A549 (cell line): ENCODE measurements around the gene ADK. TPM values are rescaled to one million over a fixed set of nuclear protein-coding genes. Genes with fewer than 3 reads are reported as not detected.
A peak's percentile ranks its signal among the peaks of the same experiment; 100 is the strongest.

Source experiments
- ATAC-seq, 2 experiments: fragments of 200-7000 bp in 1 of 2; fragments of >200 bp in 1 of 2; cut with Nextera tagmentation in 1 of 2; cut with Tn5 transposase in 1 of 2; 3 replicates each; pipeline versions ENCODE4 v1.8.0 to v1.9.1; 2018 to 2020; ENCODE audit warnings: mild to moderate bottlenecking in 1 of 2, moderate library complexity in 1 of 2
- CTCF ChIA-PET: fragments of 300-600 bp; sonication (Branson Sonifier 250); formaldehyde crosslinking; extraction: SDS; loops from one replicate; lab custom pipeline; 2021; ENCODE audit warnings: antibody characterized with exemption, inconsistent platforms; lab: Yijun Ruan, JAX
- POLR2A ChIA-PET: fragments of 350-600 bp; formaldehyde crosslinking; extraction: SDS; loops from one replicate; lab custom pipeline; 2021; ENCODE audit warnings: antibody characterized with exemption, inconsistent platforms; lab: Yijun Ruan, JAX
- DNase-seq, 2 experiments: peaks; one replicate each; pipeline versions ENCODE4 v3.0.0 to v3.0.0-alpha.2; 2011 to 2016; ENCODE audit warnings: low read depth in 1 of 2, low spot score in 1 of 2
- FAIRE-seq: peaks from 2 replicates; lab custom pipeline; 2011; peaks lifted over from hg19 to GRCh38; lab: Jason Lieb, UNC
- H3K27ac ChIP-seq, 2 experiments: fragments of >200 bp; sonication (Bioruptor Twin); formaldehyde crosslinking; 3 replicates each; pipeline ENCODE4 v1.5.1; 2016 to 2017
- H3K4me1 ChIP-seq: fragments of >200 bp; sonication (Bioruptor Twin); formaldehyde crosslinking; 3 replicates; pipeline ENCODE4 v1.6.1; 2016
- H3K4me2 ChIP-seq: fragments of >200 bp; sonication (Bioruptor Twin); formaldehyde crosslinking; 3 replicates; pipeline ENCODE4 v1.6.1; 2016
- H3K4me3 ChIP-seq: fragments of >200 bp; sonication (Bioruptor Twin); formaldehyde crosslinking; 3 replicates; pipeline ENCODE4 v1.5.1; 2016
- H3K9me3 ChIP-seq: fragments of >200 bp; sonication (Bioruptor Twin); formaldehyde crosslinking; 3 replicates; pipeline ENCODE4 v1.6.1; 2016
- CBX2 ChIP-seq: fragments of 200-600 bp; sonication (generic); IDR thresholded peaks from 2 replicates; pipeline ENCODE4 v1.6.1; 2016; ENCODE audit warnings: low read depth, mild to moderate bottlenecking, borderline replicate concordance
- CBX8 ChIP-seq: fragments of 200-600 bp; sonication (generic); IDR thresholded peaks from 2 replicates; pipeline ENCODE4 v1.6.1; 2016
- CEBPB ChIP-seq, 2 experiments: fragments of >200 bp in 1 of 2; sonication (Bioruptor Twin) in 1 of 2; formaldehyde crosslinking in 1 of 2; IDR thresholded peaks; 2 replicates each; pipeline ENCODE4 v1.6.1; 2012 to 2016
- CHD2 ChIP-seq: fragments of 150-350 bp; IDR thresholded peaks from 2 replicates; pipeline ENCODE4 v1.6.1; 2014; ENCODE audit warnings: low read length; ENCODE audit not compliant: partially characterized antibody
- EHMT2 ChIP-seq: fragments of 200-600 bp; sonication (generic); IDR thresholded peaks from 2 replicates; pipeline ENCODE4 v1.6.1; 2016; ENCODE audit warnings: antibody characterized with exemption, low read depth, mild to moderate bottlenecking, moderate library complexity
- HEYL ChIP-seq: fragments of 250-450 bp; sonication (Bioruptor Pico); IDR thresholded peaks from 2 replicates; pipeline ENCODE4 v1.8.0; 2021; ENCODE audit warnings: mild to moderate bottlenecking, moderate library complexity
- HOXB13 ChIP-seq: fragments of 250-450 bp; sonication (Bioruptor Pico); IDR thresholded peaks from 2 replicates; pipeline ENCODE4 v1.5.0; 2020; ENCODE audit warnings: low read depth, mild to moderate bottlenecking, moderate library complexity
- HOXB5 ChIP-seq: fragments of 250-450 bp; sonication (Bioruptor Pico); IDR thresholded peaks from 2 replicates; pipeline ENCODE4 v1.5.0; 2020; ENCODE audit warnings: mild to moderate bottlenecking, moderate library complexity
- JUN ChIP-seq, 2 experiments: fragments of >200 bp; sonication (Bioruptor Twin); formaldehyde crosslinking; IDR thresholded peaks; 2 replicates in 1 of 2; 3 replicates in 1 of 2; pipeline ENCODE4 v1.6.1; 2016 to 2017
- KDM1A ChIP-seq: fragments of 200-600 bp; sonication (generic); IDR thresholded peaks from 2 replicates; pipeline ENCODE4 v1.6.1; 2016; ENCODE audit warnings: low read depth, mild to moderate bottlenecking
- KDM5A ChIP-seq: fragments of 200-600 bp; sonication (generic); IDR thresholded peaks from 2 replicates; pipeline ENCODE4 v1.6.1; 2016; ENCODE audit warnings: antibody characterized with exemption, mild to moderate bottlenecking
- MAFK ChIP-seq: fragments of 450-650 bp; IDR thresholded peaks from 2 replicates; pipeline ENCODE4 v1.6.1; 2014; ENCODE audit not compliant: partially characterized antibody
- NR3C1 ChIP-seq: fragments of >200 bp; sonication (Bioruptor Twin); formaldehyde crosslinking; IDR thresholded peaks from 3 replicates; pipeline ENCODE4 v1.6.1; 2017
- PHF8 ChIP-seq: fragments of 200-600 bp; sonication (generic); IDR thresholded peaks from 2 replicates; pipeline ENCODE4 v1.6.1; 2016; ENCODE audit warnings: low read depth, mild to moderate bottlenecking, antibody characterized with exemption, moderate library complexity, borderline replicate concordance
- RARB ChIP-seq: fragments of 250-450 bp; sonication (Bioruptor Pico); IDR thresholded peaks from 2 replicates; pipeline ENCODE4 v1.8.0; 2021; ENCODE audit warnings: mild to moderate bottlenecking, moderate library complexity
- RFX5 ChIP-seq: fragments of 450-650 bp; IDR thresholded peaks from 2 replicates; pipeline ENCODE4 v1.7.1; 2014; ENCODE audit warnings: antibody characterized with exemption, mild to moderate bottlenecking, moderate library complexity
- RNF2 ChIP-seq: fragments of 200-600 bp; sonication (generic); IDR thresholded peaks from 2 replicates; pipeline ENCODE4 v1.6.1; 2016; ENCODE audit warnings: low read depth, mild to moderate bottlenecking, antibody characterized with exemption, moderate library complexity, borderline replicate concordance
- SMC3 ChIP-seq: fragments of >200 bp; sonication (Bioruptor Twin); formaldehyde crosslinking; IDR thresholded peaks from 3 replicates; pipeline ENCODE4 v1.6.1; 2018; ENCODE audit warnings: inconsistent platforms
- TFCP2L1 ChIP-seq: fragments of 250-450 bp; sonication (Bioruptor Pico); IDR thresholded peaks from 2 replicates; pipeline ENCODE4 v1.5.0; 2021; ENCODE audit warnings: mild to moderate bottlenecking
- TP53 ChIP-seq: fragments of 250-450 bp; sonication (Bioruptor Pico); IDR thresholded peaks from 2 replicates; pipeline ENCODE4 v1.5.0; 2021; ENCODE audit warnings: mild to moderate bottlenecking, moderate library complexity
- ZC3H11A ChIP-seq: fragments of 450-650 bp; IDR thresholded peaks from 2 replicates; pipeline ENCODE4 v1.6.1; 2014; ENCODE audit warnings: antibody characterized with exemption, mild to moderate bottlenecking
- ZNF302 ChIP-seq: fragments of 250-450 bp; sonication (Bioruptor Pico); IDR thresholded peaks from 2 replicates; pipeline ENCODE4 v1.9.0; 2021; ENCODE audit warnings: inconsistent platforms, mild to moderate bottlenecking, moderate library complexity
- WGBS: methylation state at CpG from one replicate; pipeline ENCODE4 v1.1.6; 2017; ENCODE audit errors: missing lambda C conversion rate; 5-methylcytosine and 5-hydroxymethylcytosine counted together
- polyA plus RNA-seq, 4 experiments: library from polyadenylated mRNA; depleted of rRNA in 3 of 4; stranded (reverse); fragments of >200 nt; fragmentation: RNase III in 1 of 4; extraction: RNeasy Plus Mini Kit Qiagen cat#74134 plus additional on column Dnase treatment in 1 of 4; gene quantifications; 2 replicates in 3 of 4; 3 replicates in 1 of 4; pipeline ENCODE4 v1.2.3, GENCODE V29; 2011 to 2017
- TF ChIP-seq, protein P1 (sequence below): fragments of 200-600 bp; sonication (generic); IDR thresholded peaks from 2 replicates; pipeline ENCODE4 v1.6.1; 2016; ENCODE audit warnings: antibody characterized with exemption, mild to moderate bottlenecking, moderate library complexity
- TF ChIP-seq, protein P2 (sequence below): fragments of >200 bp; sonication (Bioruptor Twin); formaldehyde crosslinking; IDR thresholded peaks from 3 replicates; pipeline ENCODE4 v1.6.1; 2016
- TF ChIP-seq, protein P3 (sequence below): fragments of 250-450 bp; sonication (Bioruptor Pico); IDR thresholded peaks from 2 replicates; pipeline ENCODE4 v1.5.0; 2021; ENCODE audit warnings: mild to moderate bottlenecking, moderate library complexity, borderline replicate concordance
- TF ChIP-seq, protein P4 (sequence below): fragments of 250-450 bp; sonication (Bioruptor Pico); IDR thresholded peaks from 2 replicates; pipeline ENCODE4 v1.5.0; 2020; ENCODE audit warnings: low read depth, mild to moderate bottlenecking, moderate library complexity
- TF ChIP-seq, protein P5 (sequence below): fragments of >200 bp; sonication (Bioruptor Twin); formaldehyde crosslinking; IDR thresholded peaks from 2 replicates; pipeline ENCODE4 v1.6.1; 2016

Gene ADK
- polyA plus RNA-seq, 2 of the 4 experiments (the other 2 are of a cell fraction), result 35.8 to 40.7 TPM

DNA sequence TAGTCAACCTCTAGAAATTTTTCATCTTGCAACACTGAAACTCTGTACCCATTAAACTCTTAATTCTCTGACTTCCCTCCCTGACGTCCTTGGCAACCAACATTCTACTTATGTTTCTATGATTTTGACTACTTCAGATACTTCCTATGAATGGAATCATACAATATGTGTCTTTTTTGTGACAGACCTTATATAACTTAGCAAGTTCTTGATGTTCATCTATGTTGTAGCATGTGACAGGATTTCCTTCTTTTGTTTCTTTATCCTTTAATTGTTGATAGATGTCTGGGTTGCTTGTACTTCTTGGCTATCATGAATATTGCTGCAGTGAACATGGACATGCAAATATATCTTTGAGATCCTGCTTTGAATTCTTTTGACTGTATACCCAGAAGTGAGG lies 240.8 kb downstream of the ADK start:
- no peak for FAIRE-seq
- WGBS, result 70% methylated on average over 1 of the region's 1 CpG
- no peak overlapping the region for H3K4me2 ChIP-seq

DNA sequence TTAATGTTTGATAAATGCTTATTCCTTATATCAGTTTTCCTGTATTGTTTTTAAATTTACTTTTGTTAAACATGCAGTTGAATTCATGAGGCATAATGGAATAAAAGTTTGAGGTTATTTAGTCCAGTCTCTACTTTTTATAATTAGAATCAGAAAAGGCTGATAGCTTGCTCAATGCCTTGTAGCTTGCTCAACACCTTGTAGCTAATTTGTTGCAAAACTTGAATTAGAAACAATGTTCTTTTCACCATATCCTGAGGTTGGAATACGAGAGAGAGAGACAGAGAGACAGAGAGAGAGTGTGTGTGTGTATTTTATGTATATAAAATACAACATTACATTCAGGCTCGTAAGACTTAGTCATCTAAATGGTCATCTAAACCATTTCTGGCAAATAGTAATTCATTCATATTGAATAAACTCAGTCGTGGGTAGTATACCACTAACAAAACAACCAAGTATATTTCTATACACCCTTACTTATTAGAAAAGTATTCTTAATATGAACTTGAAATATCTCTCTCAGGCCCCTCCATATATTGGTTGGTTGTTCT lies 243.5 kb downstream of the ADK start:
- WGBS, result 87% methylated on average over 3 of the region's 3 CpGs
- POLR2A ChIA-PET, result no interaction called here

More for the DNA sequence above, 240.8 kb downstream of the ADK start:
- ATAC-seq (no peak), DNase-seq (no peak)
- CTCF ChIA-PET, result no interaction called here
- POLR2A ChIA-PET, result no interaction called here
- Histone ChIP-seq H3K4me3 (no peak overlapping the region), H3K9me3 (no peaks in the 10 kb centered on the region), H3K27ac (no peak overlapping the region), H3K4me1 (no peaks in the 10 kb centered on the region)
- TF ChIP-seq NR3C1, result no peak
- no peak for TF ChIP-seq CBX8
- no peak for TF ChIP-seq ZNF302 (CRISPR knock-in tag)
- TF ChIP-seq, protein P1, sequence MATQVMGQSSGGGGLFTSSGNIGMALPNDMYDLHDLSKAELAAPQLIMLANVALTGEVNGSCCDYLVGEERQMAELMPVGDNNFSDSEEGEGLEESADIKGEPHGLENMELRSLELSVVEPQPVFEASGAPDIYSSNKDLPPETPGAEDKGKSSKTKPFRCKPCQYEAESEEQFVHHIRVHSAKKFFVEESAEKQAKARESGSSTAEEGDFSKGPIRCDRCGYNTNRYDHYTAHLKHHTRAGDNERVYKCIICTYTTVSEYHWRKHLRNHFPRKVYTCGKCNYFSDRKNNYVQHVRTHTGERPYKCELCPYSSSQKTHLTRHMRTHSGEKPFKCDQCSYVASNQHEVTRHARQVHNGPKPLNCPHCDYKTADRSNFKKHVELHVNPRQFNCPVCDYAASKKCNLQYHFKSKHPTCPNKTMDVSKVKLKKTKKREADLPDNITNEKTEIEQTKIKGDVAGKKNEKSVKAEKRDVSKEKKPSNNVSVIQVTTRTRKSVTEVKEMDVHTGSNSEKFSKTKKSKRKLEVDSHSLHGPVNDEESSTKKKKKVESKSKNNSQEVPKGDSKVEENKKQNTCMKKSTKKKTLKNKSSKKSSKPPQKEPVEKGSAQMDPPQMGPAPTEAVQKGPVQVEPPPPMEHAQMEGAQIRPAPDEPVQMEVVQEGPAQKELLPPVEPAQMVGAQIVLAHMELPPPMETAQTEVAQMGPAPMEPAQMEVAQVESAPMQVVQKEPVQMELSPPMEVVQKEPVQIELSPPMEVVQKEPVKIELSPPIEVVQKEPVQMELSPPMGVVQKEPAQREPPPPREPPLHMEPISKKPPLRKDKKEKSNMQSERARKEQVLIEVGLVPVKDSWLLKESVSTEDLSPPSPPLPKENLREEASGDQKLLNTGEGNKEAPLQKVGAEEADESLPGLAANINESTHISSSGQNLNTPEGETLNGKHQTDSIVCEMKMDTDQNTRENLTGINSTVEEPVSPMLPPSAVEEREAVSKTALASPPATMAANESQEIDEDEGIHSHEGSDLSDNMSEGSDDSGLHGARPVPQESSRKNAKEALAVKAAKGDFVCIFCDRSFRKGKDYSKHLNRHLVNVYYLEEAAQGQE, result no peak
- TF ChIP-seq KDM5A, result no peak
- TF ChIP-seq PHF8, result no peak
- TF ChIP-seq, protein P2, sequence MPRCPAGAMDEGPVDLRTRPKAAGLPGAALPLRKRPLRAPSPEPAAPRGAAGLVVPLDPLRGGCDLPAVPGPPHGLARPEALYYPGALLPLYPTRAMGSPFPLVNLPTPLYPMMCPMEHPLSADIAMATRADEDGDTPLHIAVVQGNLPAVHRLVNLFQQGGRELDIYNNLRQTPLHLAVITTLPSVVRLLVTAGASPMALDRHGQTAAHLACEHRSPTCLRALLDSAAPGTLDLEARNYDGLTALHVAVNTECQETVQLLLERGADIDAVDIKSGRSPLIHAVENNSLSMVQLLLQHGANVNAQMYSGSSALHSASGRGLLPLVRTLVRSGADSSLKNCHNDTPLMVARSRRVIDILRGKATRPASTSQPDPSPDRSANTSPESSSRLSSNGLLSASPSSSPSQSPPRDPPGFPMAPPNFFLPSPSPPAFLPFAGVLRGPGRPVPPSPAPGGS, result no peak
- TF ChIP-seq ZC3H11A, result no peak
- TF ChIP-seq TFCP2L1 (CRISPR knock-in tag), result no peak

DNA sequence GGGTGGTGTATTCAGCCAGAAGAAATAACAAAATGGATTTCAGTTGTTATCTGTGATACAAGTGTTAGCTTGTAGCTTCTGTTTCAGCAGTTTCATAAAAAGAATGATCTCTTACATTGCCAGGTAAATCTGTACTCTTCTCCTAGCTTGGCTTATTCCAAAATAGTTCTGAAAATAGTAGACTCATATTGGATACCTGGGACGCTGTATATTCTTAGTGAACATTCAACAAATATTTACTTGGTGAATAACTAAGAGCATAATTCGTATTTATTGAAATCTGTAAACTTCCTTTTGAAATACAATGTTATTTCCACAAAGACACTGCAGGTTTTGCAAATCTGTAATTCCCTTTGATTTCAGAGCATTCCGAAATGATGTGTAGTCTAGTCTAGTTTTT lies 249.2 kb downstream of the ADK start:
- no peak for FAIRE-seq
- Histone ChIP-seq H3K27ac (no peak overlapping the region), H3K4me2 (no peak overlapping the region), H3K9me3 (no peaks in the 10 kb centered on the region), H3K4me1 (no peaks in the 10 kb centered on the region), H3K4me3 (no peak overlapping the region)
- DNase-seq, result no peak
- WGBS, result 66% methylated on average over 3 of the region's 3 CpGs
- ATAC-seq, result no peak
- CTCF ChIA-PET, result no interaction called here
- POLR2A ChIA-PET, result no interaction called here
- TF ChIP-seq, protein P2, result no peak
- TF ChIP-seq TP53 (CRISPR knock-in tag), result no peak
- no peak for TF ChIP-seq KDM5A
- no peak for TF ChIP-seq MAFK
- TF ChIP-seq, protein P3, sequence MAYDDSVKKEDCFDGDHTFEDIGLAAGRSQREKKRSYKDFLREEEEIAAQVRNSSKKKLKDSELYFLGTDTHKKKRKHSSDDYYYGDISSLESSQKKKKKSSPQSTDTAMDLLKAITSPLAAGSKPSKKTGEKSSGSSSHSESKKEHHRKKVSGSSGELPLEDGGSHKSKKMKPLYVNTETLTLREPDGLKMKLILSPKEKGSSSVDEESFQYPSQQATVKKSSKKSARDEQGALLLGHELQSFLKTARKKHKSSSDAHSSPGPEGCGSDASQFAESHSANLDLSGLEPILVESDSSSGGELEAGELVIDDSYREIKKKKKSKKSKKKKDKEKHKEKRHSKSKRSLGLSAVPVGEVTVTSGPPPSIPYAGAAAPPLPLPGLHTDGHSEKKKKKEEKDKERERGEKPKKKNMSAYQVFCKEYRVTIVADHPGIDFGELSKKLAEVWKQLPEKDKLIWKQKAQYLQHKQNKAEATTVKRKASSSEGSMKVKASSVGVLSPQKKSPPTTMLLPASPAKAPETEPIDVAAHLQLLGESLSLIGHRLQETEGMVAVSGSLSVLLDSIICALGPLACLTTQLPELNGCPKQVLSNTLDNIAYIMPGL, result no peak
- TF ChIP-seq TFCP2L1 (CRISPR knock-in tag), result no peak
- no peak for TF ChIP-seq HEYL (CRISPR knock-in tag)
- TF ChIP-seq, protein P4, sequence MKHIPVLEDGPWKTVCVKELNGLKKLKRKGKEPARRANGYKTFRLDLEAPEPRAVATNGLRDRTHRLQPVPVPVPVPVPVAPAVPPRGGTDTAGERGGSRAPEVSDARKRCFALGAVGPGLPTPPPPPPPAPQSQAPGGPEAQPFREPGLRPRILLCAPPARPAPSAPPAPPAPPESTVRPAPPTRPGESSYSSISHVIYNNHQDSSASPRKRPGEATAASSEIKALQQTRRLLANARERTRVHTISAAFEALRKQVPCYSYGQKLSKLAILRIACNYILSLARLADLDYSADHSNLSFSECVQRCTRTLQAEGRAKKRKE, result no peak
- TF ChIP-seq KDM1A, result no peak
- no peak for TF ChIP-seq CBX2
- no peak for TF ChIP-seq HOXB5 (CRISPR knock-in tag)

More for the DNA sequence above, 243.5 kb downstream of the ADK start:
- Histone ChIP-seq H3K9me3 (no peaks in the 10 kb centered on the region), H3K27ac (no peak overlapping the region), H3K4me3 (no peak overlapping the region), H3K4me2 (no peak overlapping the region), H3K4me1 (no peaks in the 10 kb centered on the region)
- peak; percentile 23 for FAIRE-seq
- CTCF ChIA-PET, result no interaction called here
- DNase-seq, result no peak
- ATAC-seq, result no peak
- TF ChIP-seq, protein P5, sequence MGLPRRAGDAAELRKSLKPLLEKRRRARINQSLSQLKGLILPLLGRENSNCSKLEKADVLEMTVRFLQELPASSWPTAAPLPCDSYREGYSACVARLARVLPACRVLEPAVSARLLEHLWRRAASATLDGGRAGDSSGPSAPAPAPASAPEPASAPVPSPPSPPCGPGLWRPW, result no peak
- TF ChIP-seq TP53 (CRISPR knock-in tag) (no peak), MAFK (no peak), KDM5A (no peak), EHMT2 (no peak), JUN (IDR thresholded peaks at IDR 0.05) (no peak), CEBPB (IDR thresholded peaks at IDR 0.05) (no peak), CHD2 (no peak), RNF2 (no peak), HOXB13 (CRISPR knock-in tag) (no peak), RFX5 (no peak), ZC3H11A (no peak), RARB (CRISPR knock-in tag) (no peak), CBX8 (no peak), SMC3 (no peak)
